ENCODE measurements around the gene RRN3. TPM values are rescaled to one million over a fixed set of nuclear protein-coding genes. Genes with fewer than 3 reads are reported as not detected.

The RRN3 gene
- total and polyA plus RNA-seq, 4 experiments from 2014 or later = 22.9 to 48.8 (median 38.8) TPM

Small RNA genes lying within 50 kb of the gene (microRNA-seq; reads per million reads assigned to microRNA genes)
- gene MIR1972-1 (ENCODE audit: borderline microRNAs expressed, borderline number of aligned reads, borderline replicate concordance) (not detected), gene MIR6511B2 (ENCODE audit: borderline microRNAs expressed, borderline number of aligned reads, borderline replicate concordance) (not detected)

Other genes with a start within 250 kb of the RRN3 start
- gene NPIPA1, start 156.8 kb downstream of the RRN3 start, total RNA-seq = 100 to 1,000 TPM; 143 to 149 TPM
- 1 to 10 TPM in 1 of 2 donors, not detected in 1; 9.1 TPM for gene NPIPA1, start 156.8 kb downstream of the RRN3 start, polyA plus RNA-seq
- 10 to 100 TPM; 83.9 to 86.7 TPM for gene PDXDC1, start 119.2 kb downstream of the RRN3 start, total RNA-seq
- 10 to 100 TPM; 11.1 to 37.2 TPM for gene PDXDC1, start 119.2 kb downstream of the RRN3 start, polyA plus RNA-seq
- gene NTAN1, start 38.2 kb downstream of the RRN3 start, total RNA-seq = 10 to 100 TPM; 28.7 to 30.3 TPM
- 10 to 100 TPM; 62.5 to 66.3 TPM for gene NTAN1, start 38.2 kb downstream of the RRN3 start, polyA plus RNA-seq

All from CD4-positive, alpha-beta memory T cell (primary cell).